ENCODE results near the gene SLK. TPM values are rescaled to one million over a fixed set of nuclear protein-coding genes. Genes with fewer than 3 reads are reported as not detected.

Gene SLK
- total and polyA plus RNA-seq, 2 experiments from 2014 or later: 6.6 to 37.1 TPM

DNA sequence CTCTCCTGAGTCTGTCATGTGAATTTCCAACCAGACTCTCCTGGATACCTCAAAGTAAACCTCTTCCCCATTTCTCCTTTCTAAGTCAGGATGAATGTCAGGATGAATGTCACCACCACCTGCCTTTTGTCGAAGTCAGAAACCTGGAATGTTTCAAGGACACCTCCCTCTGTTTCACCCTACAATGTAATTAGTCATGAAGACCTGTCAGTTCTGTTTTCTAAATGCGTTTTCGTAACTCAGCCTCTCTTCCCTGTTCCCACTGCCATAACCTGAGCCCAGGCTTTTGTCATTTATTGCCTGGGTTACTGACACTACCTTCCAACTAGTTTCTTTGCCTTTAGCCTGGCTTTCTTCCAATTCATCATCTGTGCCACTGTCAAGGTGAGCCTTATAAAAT, 43.4 kb upstream of the SLK start:
- Histone ChIP-seq H3K36me3 (ENCODE audit: low read depth) (no peaks in the 10 kb centered on the region), H3K4me2 (ENCODE audit: unreplicated experiment) (no peak overlapping the region), H3K27ac (no peak overlapping the region), H3K9ac (no peak overlapping the region), H3K4me3 (no peak overlapping the region), H4K20me1 (ENCODE audit: insufficient read depth) (no peaks in the 10 kb centered on the region), H3K27me3 (replicated peaks; ENCODE audit: insufficient read depth) (no peaks in the 10 kb centered on the region), H3K4me1 (ENCODE audit: insufficient read depth) (peaks cover 5% of the 10 kb centered on the region), H2AFZ (no peak overlapping the region), H3K79me2 (ENCODE audit: insufficient read depth) (no peaks in the 10 kb centered on the region), H3K9me3 (ENCODE audit: low read depth) (no peaks in the 10 kb centered on the region), H3K9me2 (ENCODE audit: insufficient read depth) (no peaks in the 10 kb centered on the region), H3F3A (ENCODE audit: insufficient read depth) (peaks cover 5% of the 10 kb centered on the region; the same call in 1 of the 2 replicates)
- TF ChIP-seq EZH2phosphoT487 (IDR thresholded peaks at IDR 0.05; ENCODE audit: insufficient read depth, low read depth): no peak
- no peak for TF ChIP-seq EZH2 (IDR thresholded peaks at IDR 0.05; ENCODE audit: insufficient read depth, poor library complexity, severe bottlenecking)
- WGBS, 2 experiments (ENCODE audit: low coverage in 1 of 2, low lambda C conversion rate in 2 of 2, missing lambda C conversion rate in 2 of 2): 53 to 66% methylated on average over 3 of the region's 3 CpGs
- in situ Hi-C loops (cut with MboI): no loop called here
- no peak for DNase-seq

GRCh38 chr10:103925591-103925990, 41.3 kb upstream of the SLK start:
- Histone ChIP-seq H3K36me3 (ENCODE audit: low read depth) (no peaks in the 10 kb centered on the region), H3K4me2 (ENCODE audit: unreplicated experiment) (no peak overlapping the region), H3K27me3 (replicated peaks; ENCODE audit: insufficient read depth) (no peaks in the 10 kb centered on the region), H3K9me2 (ENCODE audit: insufficient read depth) (no peaks in the 10 kb centered on the region), H3K9ac (no peak overlapping the region), H2AFZ (no peak overlapping the region), H3K4me1 (ENCODE audit: insufficient read depth) (no peaks in the 10 kb centered on the region), H3K27ac (no peak overlapping the region), H4K20me1 (ENCODE audit: insufficient read depth) (no peaks in the 10 kb centered on the region), H3K4me3 (no peak overlapping the region), H3K9me3 (ENCODE audit: low read depth) (no peaks in the 10 kb centered on the region), H3F3A (ENCODE audit: insufficient read depth) (no peaks in the 10 kb centered on the region), H3K79me2 (ENCODE audit: insufficient read depth) (no peaks in the 10 kb centered on the region)
- TF ChIP-seq EZH2 (IDR thresholded peaks at IDR 0.05; ENCODE audit: insufficient read depth, poor library complexity, severe bottlenecking): no peak
- no peak for TF ChIP-seq EZH2phosphoT487 (IDR thresholded peaks at IDR 0.05; ENCODE audit: insufficient read depth, low read depth)
- in situ Hi-C loops (cut with MboI): no loop called here
- no peak for DNase-seq
- WGBS, 2 experiments (ENCODE audit: low coverage in 1 of 2, low lambda C conversion rate in 2 of 2, missing lambda C conversion rate in 2 of 2): 86 to 95% methylated on average over 1 of the region's 1 CpG

GRCh38 chr10:103926722-103927319, 40.1 kb upstream of the SLK start:
- Histone ChIP-seq H3K79me2 (ENCODE audit: insufficient read depth) (no peaks in the 10 kb centered on the region), H3K9me2 (ENCODE audit: insufficient read depth) (no peaks in the 10 kb centered on the region), H3K9ac (no peak overlapping the region), H3F3A (ENCODE audit: insufficient read depth) (no peaks in the 10 kb centered on the region), H3K4me1 (ENCODE audit: insufficient read depth) (no peaks in the 10 kb centered on the region), H3K27me3 (replicated peaks; ENCODE audit: insufficient read depth) (no peaks in the 10 kb centered on the region), H3K4me3 (no peak overlapping the region), H3K4me2 (ENCODE audit: unreplicated experiment) (no peak overlapping the region), H3K36me3 (ENCODE audit: low read depth) (no peaks in the 10 kb centered on the region), H2AFZ (no peak overlapping the region), H3K27ac (no peak overlapping the region), H4K20me1 (ENCODE audit: insufficient read depth) (no peaks in the 10 kb centered on the region), H3K9me3 (ENCODE audit: low read depth) (no peaks in the 10 kb centered on the region)
- TF ChIP-seq EZH2phosphoT487 (IDR thresholded peaks at IDR 0.05; ENCODE audit: insufficient read depth, low read depth) (no peak), EZH2 (IDR thresholded peaks at IDR 0.05; ENCODE audit: insufficient read depth, poor library complexity, severe bottlenecking) (no peak)
- in situ Hi-C loops (cut with MboI): no loop called here
- DNase-seq: no peak
- WGBS, 2 experiments (ENCODE audit: low coverage in 1 of 2, low lambda C conversion rate in 2 of 2, missing lambda C conversion rate in 2 of 2): 45 to 48% methylated on average over 2 of the region's 2 CpGs

- H3K27ac ChIP-seq: no peak overlapping the region
- no peaks in the 10 kb centered on the region for H3F3A ChIP-seq (ENCODE audit: insufficient read depth)
- no peaks in the 10 kb centered on the region for H3K79me2 ChIP-seq (ENCODE audit: insufficient read depth)
- no peaks in the 10 kb centered on the region for H3K9me2 ChIP-seq (ENCODE audit: insufficient read depth)
- H3K27me3 ChIP-seq (replicated peaks; ENCODE audit: insufficient read depth): no peaks in the 10 kb centered on the region
- no peak for DNase-seq
- no peaks in the 10 kb centered on the region for H3K36me3 ChIP-seq (ENCODE audit: low read depth)
- H3K9ac ChIP-seq: no peak overlapping the region
- in situ Hi-C loops (cut with MboI): no loop called here
- H3K4me2 ChIP-seq (ENCODE audit: unreplicated experiment): no peak overlapping the region
- H3K4me1 ChIP-seq (ENCODE audit: insufficient read depth): no peaks in the 10 kb centered on the region
- H4K20me1 ChIP-seq (ENCODE audit: insufficient read depth): no peaks in the 10 kb centered on the region
- H2AFZ ChIP-seq: no peak overlapping the region
- H3K9me3 ChIP-seq (ENCODE audit: low read depth): no peaks in the 10 kb centered on the region
- no peak overlapping the region for H3K4me3 ChIP-seq
- WGBS, 2 experiments (ENCODE audit: low coverage in 1 of 2, low lambda C conversion rate in 2 of 2, missing lambda C conversion rate in 2 of 2): 91 to 92% methylated on average over 6 of the region's 6 CpGs
- TF ChIP-seq EZH2phosphoT487 (IDR thresholded peaks at IDR 0.05; ENCODE audit: insufficient read depth, low read depth) (no peak), EZH2 (IDR thresholded peaks at IDR 0.05; ENCODE audit: insufficient read depth, poor library complexity, severe bottlenecking) (no peak)
Measured at GRCh38 chr10:103928784-103929183, 38.2 kb upstream of the SLK start.

All from GM23248 (cell line).